Measurements from ENCODE around the gene CDC42BPA.

The CDC42BPA gene

GRCh38 chr1:226995365-226996332 lies 322.6 kb downstream of the CDC42BPA start:
- DNase-seq (ENCODE audit: low read depth in 1 of 2, low spot score in 1 of 2) = no peak

- no peak for DNase-seq (ENCODE audit: low read depth in 1 of 2, low spot score in 1 of 2)
These were observed 323.5 kb downstream of the CDC42BPA start for GRCh38 chr1:226994586-226995364.

GRCh38 chr1:226993814-226994585 lies 324.3 kb downstream of the CDC42BPA start:
- DNase-seq (ENCODE audit: low read depth in 1 of 2, low spot score in 1 of 2) = no peak

GRCh38 chr1:226991920-226992319 lies 326.4 kb downstream of the CDC42BPA start:
- DNase-seq (ENCODE audit: low read depth in 1 of 2, low spot score in 1 of 2) = no peak

- DNase-seq (ENCODE audit: low read depth in 1 of 2, low spot score in 1 of 2) = no peak
These were observed 328.1 kb downstream of the CDC42BPA start for GRCh38 chr1:226990133-226990716.

- no peak for DNase-seq (ENCODE audit: low read depth in 1 of 2, low spot score in 1 of 2)
These were observed 329.0 kb downstream of the CDC42BPA start for GRCh38 chr1:226989085-226989920.

GRCh38 chr1:226988334-226988666 lies 330.0 kb downstream of the CDC42BPA start:
- DNase-seq (ENCODE audit: low read depth in 1 of 2, low spot score in 1 of 2) = no peak

GRCh38 chr1:226987623-226988333 lies 330.5 kb downstream of the CDC42BPA start:
- DNase-seq (ENCODE audit: low read depth in 1 of 2, low spot score in 1 of 2) = no peak

GRCh38 chr1:226987179-226987536 lies 331.1 kb downstream of the CDC42BPA start:
- DNase-seq (ENCODE audit: low read depth in 1 of 2, low spot score in 1 of 2) = no peak

- DNase-seq (ENCODE audit: low read depth in 1 of 2, low spot score in 1 of 2) = no peak
These were observed 331.7 kb downstream of the CDC42BPA start for GRCh38 chr1:226986496-226987178.

GRCh38 chr1:226985839-226986463 lies 332.3 kb downstream of the CDC42BPA start:
- DNase-seq (ENCODE audit: low read depth in 1 of 2, low spot score in 1 of 2) = no peak

GRCh38 chr1:226985239-226985838 lies 333.0 kb downstream of the CDC42BPA start:
- no peak for DNase-seq (ENCODE audit: low read depth in 1 of 2, low spot score in 1 of 2)

- DNase-seq (ENCODE audit: low read depth in 1 of 2, low spot score in 1 of 2) = no peak
These were observed 333.6 kb downstream of the CDC42BPA start for GRCh38 chr1:226984521-226985238.

GRCh38 chr1:226983992-226984364 lies 334.3 kb downstream of the CDC42BPA start:
- DNase-seq (ENCODE audit: low read depth in 1 of 2, low spot score in 1 of 2) = no peak

- no peak for DNase-seq (ENCODE audit: low read depth in 1 of 2, low spot score in 1 of 2)
These were observed 334.9 kb downstream of the CDC42BPA start for GRCh38 chr1:226983247-226983991.

GRCh38 chr1:226982451-226983177 lies 335.7 kb downstream of the CDC42BPA start:
- DNase-seq (ENCODE audit: low read depth in 1 of 2, low spot score in 1 of 2) = no peak
